Ovary (tissue), 3 donors: ENCODE results near the gene ABHD8.

Experiments
- CTCF ChIP-seq, 3 donors: fragments of 450-650 bp in 2 of 3; fragments of 200-600 bp in 1 of 3; IDR thresholded peaks; one replicate each; pipeline versions ENCODE4 v1.5.1 to v1.8.0; 2016 to 2022; ENCODE audit warnings: antibody characterized with exemption in 3 of 3, mild to moderate bottlenecking in 1 of 3
- EP300 ChIP-seq: sonication (generic); formaldehyde crosslinking; IDR thresholded peaks from one replicate; pipeline ENCODE4 v1.6.1; 2017; ENCODE audit warnings: antibody characterized with exemption
- POLR2A ChIP-seq: fragments of 450-650 bp; IDR thresholded peaks from one replicate; pipeline ENCODE4 v1.6.1; 2017; ENCODE audit warnings: antibody characterized with exemption, mild to moderate bottlenecking, moderate library complexity
- donor health status: DM: no; HTN: no; CAD: no.

- TF ChIP-seq CTCF (IDR thresholded peaks at IDR 0.05) (no peak), EP300 (no peak), POLR2A (no peak)
Measured at GRCh38 chr19:17245535-17245984, 57.7 kb downstream of the ABHD8 start, which contains the start of gene NR2F6.
